K562 (cell line): ENCODE results near the gene ISG20L2. TPM values are rescaled to one million over a fixed set of nuclear protein-coding genes. Genes with fewer than 3 reads are reported as not detected.

Experiments
- ARID2 ChIP-seq: fragments of 450-650 bp; IDR thresholded peaks from 2 replicates; pipeline ENCODE4 v1.6.1; 2017; ENCODE audit warnings: antibody characterized with exemption, mild to moderate bottlenecking
- CTBP1 ChIP-seq: fragments of 450-650 bp; IDR thresholded peaks from 2 replicates; pipeline ENCODE4 v1.6.1; 2016; ENCODE audit warnings: borderline replicate concordance
- FOXA3 ChIP-seq, 2 experiments: fragments of 450-650 bp in 1 of 2; sonication (generic) in 1 of 2; formaldehyde crosslinking; IDR thresholded peaks in 1 of 2; conservative IDR thresholded peaks in 1 of 2; 2 replicates each; pipeline versions ENCODE4 v1.4.0 to v1.8.0; 2020 to 2022; ENCODE audit warnings: mild to moderate bottlenecking in 2 of 2, missing genetic modification reagents in 1 of 2
- FOXM1 ChIP-seq, 2 experiments: fragments of 450-650 bp in 1 of 2; sonication (generic) in 1 of 2; formaldehyde crosslinking in 1 of 2; IDR thresholded peaks; 2 replicates each; pipeline versions ENCODE4 v1.6.1 to v1.9.0; 2017 to 2022; ENCODE audit warnings: low read depth in 2 of 2, mild to moderate bottlenecking in 2 of 2, missing genetic modification reagents in 1 of 2, moderate library complexity in 1 of 2
- GTF2B ChIP-seq: IDR thresholded peaks from 2 replicates; pipeline ENCODE4 v1.6.1; 2011; ENCODE audit not compliant: insufficient read length; ENCODE audit errors: extremely low read depth
- HOMEZ ChIP-seq: fragments of 250-450 bp; sonication (Bioruptor Pico); IDR thresholded peaks from 2 replicates; pipeline ENCODE4 v1.4.0; 2020; ENCODE audit warnings: mild to moderate bottlenecking, moderate library complexity
- LCOR ChIP-seq: sonication (generic); formaldehyde crosslinking; IDR thresholded peaks from 2 replicates; pipeline ENCODE4 v1.8.0; 2022; ENCODE audit warnings: mild to moderate bottlenecking, missing genetic modification reagents
- MYC ChIP-seq, 2 experiments: fragments of 250-450 bp in 1 of 2; sonication (Bioruptor Pico) in 1 of 2; IDR thresholded peaks; 2 replicates each; pipeline versions ENCODE4 v1.5.1 to v1.6.1; 2012 to 2021; ENCODE audit warnings: low read depth in 2 of 2, borderline replicate concordance in 1 of 2, improper control_type of control experiment in 1 of 2, low read length in 1 of 2, mild to moderate bottlenecking in 1 of 2, moderate library complexity in 1 of 2
- NFIC ChIP-seq: fragments of 450-650 bp; IDR thresholded peaks from 2 replicates; pipeline ENCODE4 v1.6.1; 2017; ENCODE audit warnings: mild to moderate bottlenecking, inconsistent platforms
- NFYB ChIP-seq: IDR thresholded peaks from 2 replicates; pipeline ENCODE4 v1.6.1; 2011; ENCODE audit warnings: mild to moderate bottlenecking, moderate library complexity; ENCODE audit not compliant: insufficient read length; ENCODE audit errors: extremely low read depth
- PHF8 ChIP-seq: fragments of 200-600 bp; sonication (generic); IDR thresholded peaks from 2 replicates; pipeline ENCODE4 v1.6.1; 2012; ENCODE audit warnings: mixed run types, mild to moderate bottlenecking, inconsistent platforms, low read length, moderate library complexity, borderline replicate concordance
- STAT5B ChIP-seq: fragments of 250-450 bp; sonication (Bioruptor Pico); IDR thresholded peaks from 2 replicates; pipeline ENCODE4 v1.8.0; 2021; ENCODE audit warnings: mild to moderate bottlenecking, inconsistent platforms
- YY1 ChIP-seq, 3 experiments: IDR thresholded peaks; 2 replicates each; pipeline ENCODE4 v1.6.1; 2011; ENCODE audit warnings: low read length in 2 of 3, mild to moderate bottlenecking in 2 of 3, moderate library complexity in 2 of 3, borderline replicate concordance in 1 of 3, control low read depth in 1 of 3, low read depth in 1 of 3; ENCODE audit not compliant: insufficient read depth in 3 of 3, insufficient replicate concordance in 2 of 3, control insufficient read depth in 1 of 3, insufficient read length in 1 of 3; ENCODE audit errors: extremely low read depth in 1 of 3
- ZBTB26 ChIP-seq: fragments of 450-650 bp; formaldehyde crosslinking; IDR thresholded peaks from 2 replicates; pipeline ENCODE4 v1.4.0; 2022; ENCODE audit warnings: missing genetic modification characterization
- ZC3H4 ChIP-seq: sonication (generic); formaldehyde crosslinking; IDR thresholded peaks from 2 replicates; pipeline ENCODE4 v1.9.0; 2021; ENCODE audit warnings: missing genetic modification reagents, borderline replicate concordance
- ZNF282 ChIP-seq: sonication (generic); formaldehyde crosslinking; IDR thresholded peaks from 2 replicates; pipeline ENCODE4 v1.8.1; 2023; ENCODE audit warnings: missing genetic modification reagents
- ZNF644 ChIP-seq: fragments of 200-800 bp; sonication (Bioruptor generic); IDR thresholded peaks from 2 replicates; pipeline ENCODE4 v1.6.1; 2016; ENCODE audit warnings: low read depth, missing genetic modification characterization, missing compliant biosample characterization
- polyA plus RNA-seq, 8 experiments: library from polyadenylated mRNA; depleted of rRNA in 4 of 8; stranded (reverse) in 5 of 8; unstranded in 3 of 8; fragments of >200 nt; fragmentation: Nextera tagmentation in 2 of 8; fragmentation: Illumina TruSeq in 1 of 8; extraction: Ambion mirVana in 2 of 8; extraction: Trizol in 1 of 8; gene quantifications; 2 replicates each; pipeline versions ENCODE4 v1.2.1 to v1.2.3, GENCODE V29; 2011 to 2014; ENCODE audit warnings: inconsistent platforms in 1 of 8, missing spikeins in 1 of 8
- total RNA-seq, 7 experiments: library from RNA; depleted of rRNA in 6 of 7; stranded (reverse); fragments of >200 nt in 6 of 7; fragmentation: Illumina TruSeq in 2 of 7; extraction: Trizol in 2 of 7; gene quantifications; 2 replicates each; pipeline versions ENCODE4 v1.2.1 to v1.2.3, GENCODE V29; 2011 to 2021; ENCODE audit warnings: low replicate concordance in 1 of 7

The ISG20L2 gene
- total and polyA plus RNA-seq, 9 of the 15 experiments (the other 6 are each of a cell fraction or from before 2014, with no cell fraction given) = 21.3 to 130 (median 50.3) TPM

GRCh38 chr1:156693848-156694689 is 34.5 kb downstream of the ISG20L2 start (continued):
- no peak for TF ChIP-seq ZBTB26 (CRISPR knock-in tag)
- TF ChIP-seq NFIC = no peak
- no peak for TF ChIP-seq GTF2B
- no peak for TF ChIP-seq ARID2
- peak; percentile 31; the same call in 1 of the 2 replicates for TF ChIP-seq PHF8
- TF ChIP-seq HOMEZ = no peak
- no peak for TF ChIP-seq ZC3H4 (CRISPR knock-in tag)
- no peak; the same call in 1 of the 2 replicates for TF ChIP-seq MYC (IDR thresholded peaks at IDR 0.05; ENCODE audit: low read depth, low read length)
- TF ChIP-seq MYC (CRISPR knock-in tag; IDR thresholded peaks at IDR 0.05; ENCODE audit: borderline replicate concordance, low read depth) = peak; percentile 82; the same call in 1 of the 2 replicates
- TF ChIP-seq NFYB = no peak
- TF ChIP-seq YY1 (IDR thresholded peaks at IDR 0.05; ENCODE audit: borderline replicate concordance in 1 of 3, control insufficient read depth in 1 of 3, extremely low read depth in 1 of 3, insufficient read depth in 3 of 3, insufficient read length in 1 of 3, insufficient replicate concordance in 2 of 3, low read depth in 1 of 3, low read length in 2 of 3) = peak in 1 of 3 experiments; percentile 13
- TF ChIP-seq FOXA3 (CRISPR knock-in tag; conservative IDR thresholded peaks at IDR 0.05 in 1 of 2, IDR thresholded peaks at IDR 0.05 in 1 of 2) = no peak
- TF ChIP-seq STAT5B (CRISPR knock-in tag) = no peak
- 0 out of 2 replicates have a peak, but pooled peaks have one; percentile 52 for TF ChIP-seq LCOR (CRISPR knock-in tag)
- no peak for TF ChIP-seq FOXM1 (IDR thresholded peaks at IDR 0.05; ENCODE audit: low read depth)
- TF ChIP-seq FOXM1 (CRISPR knock-in tag; IDR thresholded peaks at IDR 0.05; ENCODE audit: low read depth) = no peak
- TF ChIP-seq ZNF282 (CRISPR knock-in tag) = no peak
- TF ChIP-seq CTBP1 = peak; percentile 67
- peak; percentile 75 for TF ChIP-seq ZNF644 (tag)
